GM12878 (cell line): Measurements from ENCODE around the gene RPL22L1.

Source experiments
- ATF7 ChIP-seq: fragments of 450-650 bp; IDR thresholded peaks from 2 replicates; pipeline ENCODE4 v1.6.1; 2016; ENCODE audit warnings: low read depth, mild to moderate bottlenecking
- CHD4 ChIP-seq: fragments of 200-600 bp; sonication (generic); IDR thresholded peaks from 2 replicates; pipeline ENCODE4 v1.6.1; 2016; ENCODE audit warnings: mild to moderate bottlenecking
- CREB1 ChIP-seq: IDR thresholded peaks from 2 replicates; pipeline ENCODE4 v1.6.1; 2012; ENCODE audit warnings: low read depth, mild to moderate bottlenecking, inconsistent platforms
- CTCF ChIP-seq, 3 experiments: IDR thresholded peaks in 2 of 3; conservative IDR thresholded peaks in 1 of 3; 2 replicates each; pipeline ENCODE4 v1.5.1; 2011; ENCODE audit warnings: low read depth in 3 of 3, low read length in 3 of 3, mild to moderate bottlenecking in 3 of 3, control low read depth in 2 of 3, moderate library complexity in 2 of 3, inconsistent platforms in 1 of 3, mixed read lengths in 1 of 3; ENCODE audit not compliant: control insufficient read depth in 2 of 3, insufficient read depth in 1 of 3; ENCODE audit errors: extremely low read depth in 1 of 3
- E2F4 ChIP-seq: IDR thresholded peaks from 2 replicates; pipeline ENCODE4 v1.6.1; 2012; ENCODE audit warnings: low read depth, low read length, improper control_type of control experiment
- E2F8 ChIP-seq: fragments of 450-650 bp; IDR thresholded peaks from 2 replicates; pipeline ENCODE4 v1.6.1; 2018; ENCODE audit warnings: mild to moderate bottlenecking, low read depth, moderate library complexity; ENCODE audit not compliant: partially characterized antibody
- FOXM1 ChIP-seq: IDR thresholded peaks from 2 replicates; pipeline ENCODE4 v1.6.1; 2012; ENCODE audit warnings: low read depth, mild to moderate bottlenecking, inconsistent platforms, low read length, moderate library complexity
- MEF2A ChIP-seq: IDR thresholded peaks from 2 replicates; pipeline ENCODE4 v1.6.1; 2011; ENCODE audit warnings: low read depth, mild to moderate bottlenecking, low read length, moderate library complexity; ENCODE audit not compliant: insufficient read depth
- MTA3 ChIP-seq: IDR thresholded peaks from 2 replicates; pipeline ENCODE4 v1.6.1; 2012; ENCODE audit warnings: low read length, inconsistent platforms, borderline replicate concordance
- POLR2AphosphoS5 ChIP-seq: IDR thresholded peaks from 2 replicates; pipeline ENCODE4 v1.6.1; 2011; ENCODE audit warnings: mild to moderate bottlenecking, low read length, inconsistent platforms
- RAD51 ChIP-seq: fragments of 450-650 bp; IDR thresholded peaks from 2 replicates; pipeline ENCODE4 v1.6.1; 2016; ENCODE audit warnings: moderate library complexity, mild to moderate bottlenecking, inconsistent platforms
- ZBTB11 ChIP-seq: fragments of 450-650 bp; formaldehyde crosslinking; IDR thresholded peaks from 2 replicates; pipeline ENCODE4 v1.5.0; 2022; ENCODE audit warnings: mild to moderate bottlenecking, missing genetic modification characterization
- ZNF274 ChIP-seq: IDR thresholded peaks from one replicate; pipeline ENCODE4 v1.8.0; 2011; ENCODE audit not compliant: insufficient read length, insufficient read depth

- no peak for TF ChIP-seq FOXM1
- no peak for TF ChIP-seq MEF2A
- TF ChIP-seq E2F8, result no peak
- no peak for TF ChIP-seq CHD4
- no peak for TF ChIP-seq MTA3
- TF ChIP-seq ATF7, result no peak
- no peak for TF ChIP-seq E2F4
- no peak for TF ChIP-seq CTCF (IDR thresholded peaks at IDR 0.05 in 2 of 3, conservative IDR thresholded peaks at IDR 0.05 in 1 of 3; ENCODE audit: control insufficient read depth in 2 of 3, extremely low read depth in 1 of 3, insufficient read depth in 1 of 3, low read depth in 3 of 3, low read length in 3 of 3)
- TF ChIP-seq CREB1, result no peak
- no peak for TF ChIP-seq ZBTB11 (CRISPR knock-in tag)
- no peak for TF ChIP-seq POLR2AphosphoS5
- TF ChIP-seq RAD51, result no peak
- TF ChIP-seq ZNF274, result no peak
Observed at GRCh38 chr3:170830580-170830979, 39.4 kb downstream of the RPL22L1 start.
